Colonic mucosa (tissue), 4 donors: Measurements from ENCODE around the gene USP9X. TPM values are rescaled to one million over a fixed set of nuclear protein-coding genes. Genes with fewer than 3 reads are reported as not detected.

ENCODE experiments used
- DNase-seq: peaks from one replicate; pipeline ENCODE4 v3.0.0-alpha.2; 2020
- H3K27ac ChIP-seq: fragments of 200-600 bp; one replicate; pipeline ENCODE4 v1.8.0; 2021
- H3K27me3 ChIP-seq: fragments of 200-600 bp; one replicate; pipeline ENCODE4 v1.8.0; 2021
- H3K36me3 ChIP-seq: fragments of 200-600 bp; one replicate; pipeline ENCODE4 v1.8.0; 2021
- H3K4me1 ChIP-seq: fragments of 200-600 bp; one replicate; pipeline ENCODE4 v1.8.0; 2021; ENCODE audit warnings: mild to moderate bottlenecking
- H3K4me3 ChIP-seq: fragments of 200-600 bp; one replicate; pipeline ENCODE4 v1.8.0; 2021
- H3K9ac ChIP-seq, 2 donors: one replicate each; pipeline ENCODE4 v1.7.0; 2013; ENCODE audit warnings: control low read depth in 2 of 2, low read depth in 2 of 2, low read length in 2 of 2
- H3K9me3 ChIP-seq: fragments of 200-600 bp; one replicate; pipeline ENCODE4 v1.8.0; 2021
- intact Hi-C: fragments of 100-400 bp; cut with DNase I; formaldehyde crosslinking; loops from one replicate; pipeline ENCODE4 v1.14.1; 2022
- total RNA-seq, 2 donors: library from RNA; stranded (reverse); fragmentation: NEBNext Ultra II Directional in 1 of 2; extraction: Animal tissue kit (Norgen Biotek cat#: 25700) in 1 of 2; gene quantifications; one replicate each; pipeline ENCODE4 v1.2.1, GENCODE V29; 2021
- TF ChIP-seq, protein P1 (sequence below): fragments of 200-600 bp; IDR thresholded peaks from one replicate; pipeline ENCODE4 v1.8.0; 2022; ENCODE audit warnings: antibody characterized with exemption, mild to moderate bottlenecking
- donor health status: healthy.
- donor health status: DM: no; HTN: no; CAD: no.
- donor health status: DM: no; HTN: no; CAD: no.

The USP9X gene
- total RNA-seq, 2 donors from 2014 or later, result 74.5 to 89.0 TPM

DNA sequence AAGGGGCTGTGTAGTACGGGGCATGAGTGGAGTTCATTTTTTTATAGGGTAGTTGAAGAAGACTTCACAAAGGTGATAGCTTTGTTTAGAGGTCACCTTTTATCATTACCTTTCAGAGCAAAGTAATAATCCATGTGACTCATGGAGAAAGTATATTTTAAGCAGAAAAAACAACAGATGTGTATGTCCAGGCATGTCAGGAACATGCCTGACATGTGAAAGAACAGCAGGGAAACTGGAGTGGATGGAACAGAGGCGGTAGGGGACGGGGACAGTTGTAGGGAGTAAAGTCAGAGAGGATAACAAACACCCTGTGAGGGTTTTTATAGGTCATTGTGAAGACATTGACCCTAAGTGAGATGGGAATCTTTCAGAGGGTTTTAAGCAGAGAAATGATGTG, 107.6 kb downstream of the USP9X start:
- no peak overlapping the region for H3K9ac ChIP-seq
- TF ChIP-seq, protein P1, sequence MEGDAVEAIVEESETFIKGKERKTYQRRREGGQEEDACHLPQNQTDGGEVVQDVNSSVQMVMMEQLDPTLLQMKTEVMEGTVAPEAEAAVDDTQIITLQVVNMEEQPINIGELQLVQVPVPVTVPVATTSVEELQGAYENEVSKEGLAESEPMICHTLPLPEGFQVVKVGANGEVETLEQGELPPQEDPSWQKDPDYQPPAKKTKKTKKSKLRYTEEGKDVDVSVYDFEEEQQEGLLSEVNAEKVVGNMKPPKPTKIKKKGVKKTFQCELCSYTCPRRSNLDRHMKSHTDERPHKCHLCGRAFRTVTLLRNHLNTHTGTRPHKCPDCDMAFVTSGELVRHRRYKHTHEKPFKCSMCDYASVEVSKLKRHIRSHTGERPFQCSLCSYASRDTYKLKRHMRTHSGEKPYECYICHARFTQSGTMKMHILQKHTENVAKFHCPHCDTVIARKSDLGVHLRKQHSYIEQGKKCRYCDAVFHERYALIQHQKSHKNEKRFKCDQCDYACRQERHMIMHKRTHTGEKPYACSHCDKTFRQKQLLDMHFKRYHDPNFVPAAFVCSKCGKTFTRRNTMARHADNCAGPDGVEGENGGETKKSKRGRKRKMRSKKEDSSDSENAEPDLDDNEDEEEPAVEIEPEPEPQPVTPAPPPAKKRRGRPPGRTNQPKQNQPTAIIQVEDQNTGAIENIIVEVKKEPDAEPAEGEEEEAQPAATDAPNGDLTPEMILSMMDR, result no peak
- H3K27ac ChIP-seq, result no peak overlapping the region
- no peaks in the 10 kb centered on the region for H3K36me3 ChIP-seq
- H3K27me3 ChIP-seq, result no peaks in the 10 kb centered on the region
- intact Hi-C loops, result no loop called here
- DNase-seq, result no peak
- no peak overlapping the region for H3K4me3 ChIP-seq
- no peaks in the 10 kb centered on the region for H3K9me3 ChIP-seq
- H3K4me1 ChIP-seq, result no peaks in the 10 kb centered on the region

DNA sequence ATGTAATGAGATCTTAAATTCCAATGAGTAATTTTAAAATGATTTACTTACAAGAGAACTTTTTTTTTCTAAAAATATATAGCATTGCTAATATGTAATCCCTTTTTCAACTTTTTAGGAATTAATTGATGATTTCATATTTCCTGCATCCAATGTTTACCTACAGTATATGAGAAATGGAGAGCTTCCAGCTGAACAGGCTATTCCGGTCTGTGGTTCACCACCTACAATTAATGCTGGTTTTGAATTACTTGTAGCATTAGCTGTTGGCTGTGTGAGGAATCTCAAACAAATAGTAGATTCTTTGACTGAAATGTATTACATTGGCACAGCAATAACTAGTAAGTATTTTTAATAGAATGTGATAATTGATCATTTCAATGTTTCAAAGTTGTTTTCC, 113.2 kb downstream of the USP9X start:
- intact Hi-C loops, result no loop called here
- Histone ChIP-seq H3K4me1 (no peaks in the 10 kb centered on the region), H3K9ac (no peak overlapping the region), H3K9me3 (no peaks in the 10 kb centered on the region), H3K27me3 (no peaks in the 10 kb centered on the region), H3K4me3 (no peak overlapping the region), H3K36me3 (no peaks in the 10 kb centered on the region), H3K27ac (no peak overlapping the region)
- TF ChIP-seq, protein P1, result no peak
- no peak for DNase-seq

DNA sequence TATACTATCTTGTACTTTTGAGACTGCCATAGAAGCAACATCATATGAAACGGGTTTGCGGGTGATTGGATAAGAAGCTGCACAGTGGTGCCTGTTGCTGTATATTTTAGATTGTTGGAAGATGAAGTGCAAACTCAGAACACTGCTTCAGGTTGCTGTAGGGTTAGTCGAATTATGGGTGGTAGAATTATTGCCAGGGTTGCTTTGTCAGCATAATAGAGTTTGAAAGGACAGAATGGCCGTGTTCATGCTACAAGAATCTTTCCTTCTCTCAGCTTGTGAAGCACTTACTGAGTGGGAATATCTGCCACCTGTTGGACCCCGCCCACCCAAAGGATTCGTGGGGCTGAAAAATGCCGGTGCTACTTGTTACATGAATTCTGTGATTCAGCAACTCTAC, 115.5 kb downstream of the USP9X start:
- TF ChIP-seq, protein P1, result no peak

DNA sequence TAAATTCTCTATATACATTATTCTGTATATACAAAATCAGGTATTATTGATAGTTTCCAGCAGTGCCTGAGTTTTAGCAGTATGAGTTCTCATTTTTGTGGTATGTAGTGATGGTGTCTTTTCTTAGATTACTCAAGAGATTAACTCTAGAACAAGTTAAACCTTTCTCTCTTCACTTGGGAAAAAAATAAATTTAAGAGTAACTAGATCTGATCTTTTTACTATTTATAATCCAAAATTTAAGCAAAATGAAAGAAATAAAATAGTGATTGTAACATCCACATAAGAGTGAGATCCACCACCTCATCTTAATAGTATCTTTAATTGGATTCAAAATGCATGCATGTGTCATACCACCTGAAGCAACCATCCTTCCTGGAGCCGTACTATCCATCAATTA, 124.6 kb downstream of the USP9X start:
- Histone ChIP-seq H3K27me3 (no peaks in the 10 kb centered on the region), H3K4me3 (no peak overlapping the region), H3K9me3 (no peaks in the 10 kb centered on the region), H3K27ac (no peak overlapping the region), H3K4me1 (no peaks in the 10 kb centered on the region), H3K9ac (no peak overlapping the region), H3K36me3 (peaks cover 13% of the 10 kb centered on the region)
- intact Hi-C loops, result no loop called here
- no peak for DNase-seq
- TF ChIP-seq, protein P1, result no peak

More for the DNA sequence above, 115.5 kb downstream of the USP9X start:
- no peak overlapping the region for H3K9ac ChIP-seq
- no peaks in the 10 kb centered on the region for H3K9me3 ChIP-seq
- no peak for DNase-seq
- no peaks in the 10 kb centered on the region for H3K4me1 ChIP-seq
- H3K27me3 ChIP-seq, result no peaks in the 10 kb centered on the region
- no peaks in the 10 kb centered on the region for H3K36me3 ChIP-seq
- H3K4me3 ChIP-seq, result no peak overlapping the region
- intact Hi-C loops, result no loop called here
- no peak overlapping the region for H3K27ac ChIP-seq

DNA sequence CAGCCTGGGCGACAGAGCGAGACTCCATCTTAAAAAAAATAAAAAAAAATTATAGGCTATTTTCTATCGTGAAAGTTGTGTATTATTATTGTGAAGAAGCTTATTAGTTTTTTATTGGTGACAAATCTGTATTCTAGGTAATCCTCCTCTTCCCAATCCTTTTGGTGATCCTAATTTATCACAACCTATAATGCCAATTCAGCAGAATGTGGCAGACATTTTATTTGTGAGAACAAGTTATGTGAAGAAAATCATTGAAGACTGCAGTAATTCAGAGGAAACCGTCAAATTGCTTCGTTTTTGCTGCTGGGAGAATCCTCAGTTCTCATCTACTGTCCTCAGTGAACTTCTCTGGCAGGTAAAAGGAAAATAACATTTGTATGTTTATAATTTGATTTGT, 139.4 kb downstream of the USP9X start:
- H3K36me3 ChIP-seq, result peaks cover 6% of the 10 kb centered on the region
- H3K9me3 ChIP-seq, result no peaks in the 10 kb centered on the region

More for the DNA sequence above, 139.4 kb downstream of the USP9X start:
- DNase-seq, result no peak
- H3K27ac ChIP-seq, result no peak overlapping the region
- TF ChIP-seq, protein P1, result no peak
- H3K9ac ChIP-seq, result no peak overlapping the region
- intact Hi-C loops, result no loop called here
- no peaks in the 10 kb centered on the region for H3K27me3 ChIP-seq
- no peaks in the 10 kb centered on the region for H3K4me1 ChIP-seq
- H3K4me3 ChIP-seq, result no peak overlapping the region
